SIG-M5 treated with dmso at 0.1 percent for 504 hours (cell line): ENCODE results near the gene GRK6.
A peak's percentile ranks its signal among the peaks of the same experiment; 100 is the strongest.
"Not testable (repeated sequence)": the region's sequence is repeated elsewhere in the genome, so short reads cannot be mapped to it uniquely, and the experiment has no call there.

ENCODE experiments used
- DNase-seq: peaks from one replicate; lab custom pipeline; 2025; ENCODE audit not compliant: unreplicated experiment; lab: John Stamatoyannopoulos, UW

The GRK6 gene

GRCh38 chr5:177397875-177398390, 28.5 kb upstream of the GRK6 start:
- DNase-seq = no peak

GRCh38 chr5:177399997-177400868, 26.2 kb upstream of the GRK6 start, which contains the start of gene PFN3:
Gene PFN3, minus strand, starts transcription at chr5:177400661. Its CDS starts 85 bp downstream, at chr5:177400576.
- no peak for DNase-seq

- peak; percentile 52 for DNase-seq
These were observed 24.0 kb upstream of the GRK6 start for GRCh38 chr5:177402271-177403043.

- peak; percentile 7 for DNase-seq
These were observed 23.2 kb upstream of the GRK6 start for GRCh38 chr5:177403102-177403791.

- DNase-seq = peak; percentile 77
These were observed 22.5 kb upstream of the GRK6 start for GRCh38 chr5:177403792-177404640.

GRCh38 chr5:177404641-177405179, 21.8 kb upstream of the GRK6 start:
- DNase-seq = no peak

GRCh38 chr5:177405312-177405711, 21.2 kb upstream of the GRK6 start:
- no peak for DNase-seq

GRCh38 chr5:177405805-177406204, 20.7 kb upstream of the GRK6 start:
- DNase-seq = peak; percentile 79

- no peak for DNase-seq
These were observed 17.3 kb upstream of the GRK6 start, which contains the start of gene F12 for GRCh38 chr5:177409043-177409801. Gene F12, minus strand, starts transcription at chr5:177409564. Its CDS starts 37 bp downstream, at chr5:177409527.

GRCh38 chr5:177410575-177410974, 15.9 kb upstream of the GRK6 start:
- peak; percentile 23 for DNase-seq

- DNase-seq = no peak
These were observed 13.8 kb upstream of the GRK6 start for GRCh38 chr5:177412603-177413233.

GRCh38 chr5:177414481-177414880, 12.0 kb upstream of the GRK6 start:
- DNase-seq = no peak

- DNase-seq = not testable (repeated sequence)
These were observed 9.4 kb upstream of the GRK6 start for GRCh38 chr5:177417081-177417480.

GRCh38 chr5:177419046-177419445, 7.4 kb upstream of the GRK6 start:
- DNase-seq = peak; percentile 42

GRCh38 chr5:177420472-177420871, 6.0 kb upstream of the GRK6 start:
- not testable (repeated sequence) for DNase-seq

GRCh38 chr5:177421062-177421798, 5.2 kb upstream of the GRK6 start:
- DNase-seq = no peak

GRCh38 chr5:177423671-177424070, 2.8 kb upstream of the GRK6 start:
- DNase-seq = no peak
